ENCODE results near the gene CERT1.
"Not testable (repeated sequence)": the region's sequence is repeated elsewhere in the genome, so short reads cannot be mapped to it uniquely, and the experiment has no call there.

Gene CERT1

GRCh38 chr5:75526070-75526469 is 14.6 kb upstream of the CERT1 start:
- in situ Hi-C loops (cut with HindIII; ENCODE audit: low pct_ligation_motif_present, low pct_unique_long_range_greater_than_20kb, low sequenced_read_pairs): no loop called here

GRCh38 chr5:75525344-75525743 is 13.9 kb upstream of the CERT1 start:
- DNase-seq: no peak
- in situ Hi-C loops (cut with HindIII; ENCODE audit: low pct_ligation_motif_present, low pct_unique_long_range_greater_than_20kb, low sequenced_read_pairs): no loop called here

More at GRCh38 chr5:75526070-75526469, 14.6 kb upstream of the CERT1 start:
- no peak for DNase-seq

GRCh38 chr5:75524591-75524990 is 13.2 kb upstream of the CERT1 start:
- in situ Hi-C loops (cut with HindIII; ENCODE audit: low pct_ligation_motif_present, low pct_unique_long_range_greater_than_20kb, low sequenced_read_pairs): no loop called here
- DNase-seq: no peak

GRCh38 chr5:75524071-75524470 is 12.6 kb upstream of the CERT1 start:
- no peak for DNase-seq
- in situ Hi-C loops (cut with HindIII; ENCODE audit: low pct_ligation_motif_present, low pct_unique_long_range_greater_than_20kb, low sequenced_read_pairs): no loop called here

- in situ Hi-C loops (cut with HindIII; ENCODE audit: low pct_ligation_motif_present, low pct_unique_long_range_greater_than_20kb, low sequenced_read_pairs): no loop called here
- no peak for DNase-seq
Measured at GRCh38 chr5:75523275-75523674, 11.8 kb upstream of the CERT1 start.

- DNase-seq: no peak
- in situ Hi-C loops (cut with HindIII; ENCODE audit: low pct_ligation_motif_present, low pct_unique_long_range_greater_than_20kb, low sequenced_read_pairs): no loop called here
Measured at GRCh38 chr5:75522542-75522941, 11.1 kb upstream of the CERT1 start.

GRCh38 chr5:75522025-75522424 is 10.6 kb upstream of the CERT1 start:
- in situ Hi-C loops (cut with HindIII; ENCODE audit: low pct_ligation_motif_present, low pct_unique_long_range_greater_than_20kb, low sequenced_read_pairs): no loop called here
- no peak for DNase-seq

- DNase-seq: no peak
- in situ Hi-C loops (cut with HindIII; ENCODE audit: low pct_ligation_motif_present, low pct_unique_long_range_greater_than_20kb, low sequenced_read_pairs): no loop called here
Measured at GRCh38 chr5:75521195-75521594, 9.8 kb upstream of the CERT1 start.

- no peak for DNase-seq
- in situ Hi-C loops (cut with HindIII; ENCODE audit: low pct_ligation_motif_present, low pct_unique_long_range_greater_than_20kb, low sequenced_read_pairs): no loop called here
Measured at GRCh38 chr5:75519761-75520160, 8.3 kb upstream of the CERT1 start.

GRCh38 chr5:75514323-75514722 is 2.9 kb upstream of the CERT1 start:
- DNase-seq: no peak
- in situ Hi-C loops (cut with HindIII; ENCODE audit: low pct_ligation_motif_present, low pct_unique_long_range_greater_than_20kb, low sequenced_read_pairs): no loop called here

GRCh38 chr5:75513841-75514240 is 2.4 kb upstream of the CERT1 start:
- in situ Hi-C loops (cut with HindIII; ENCODE audit: low pct_ligation_motif_present, low pct_unique_long_range_greater_than_20kb, low sequenced_read_pairs): no loop called here
- DNase-seq: no peak

- peak; percentile 4 for DNase-seq
- in situ Hi-C loops (cut with HindIII; ENCODE audit: low pct_ligation_motif_present, low pct_unique_long_range_greater_than_20kb, low sequenced_read_pairs): no loop called here
Measured at GRCh38 chr5:75512383-75513074, 1.1 kb upstream of the CERT1 start.

- DNase-seq: peak; percentile 39
- in situ Hi-C loops (cut with HindIII; ENCODE audit: low pct_ligation_motif_present, low pct_unique_long_range_greater_than_20kb, low sequenced_read_pairs): no loop called here
Measured at GRCh38 chr5:75510836-75511434, 494 bp downstream of the CERT1 start.

GRCh38 chr5:75510417-75510835 is 1.0 kb downstream of the CERT1 start:
- in situ Hi-C loops (cut with HindIII; ENCODE audit: low pct_ligation_motif_present, low pct_unique_long_range_greater_than_20kb, low sequenced_read_pairs): no loop called here
- DNase-seq: no peak

- peak; percentile 49 for DNase-seq
- in situ Hi-C loops (cut with HindIII; ENCODE audit: low pct_ligation_motif_present, low pct_unique_long_range_greater_than_20kb, low sequenced_read_pairs): no loop called here
Measured at GRCh38 chr5:75509956-75510355, 1.5 kb downstream of the CERT1 start.

GRCh38 chr5:75509546-75509945 is 1.9 kb downstream of the CERT1 start:
- DNase-seq: no peak
- in situ Hi-C loops (cut with HindIII; ENCODE audit: low pct_ligation_motif_present, low pct_unique_long_range_greater_than_20kb, low sequenced_read_pairs): no loop called here

GRCh38 chr5:75507841-75508240 is 3.6 kb downstream of the CERT1 start:
- no peak for DNase-seq
- in situ Hi-C loops (cut with HindIII; ENCODE audit: low pct_ligation_motif_present, low pct_unique_long_range_greater_than_20kb, low sequenced_read_pairs): no loop called here

- in situ Hi-C loops (cut with HindIII; ENCODE audit: low pct_ligation_motif_present, low pct_unique_long_range_greater_than_20kb, low sequenced_read_pairs); DNase-seq: not testable (repeated sequence)
Measured at GRCh38 chr5:75505112-75505511, 6.3 kb downstream of the CERT1 start.

GRCh38 chr5:75498875-75499274 is 12.6 kb downstream of the CERT1 start:
- in situ Hi-C loops (cut with HindIII; ENCODE audit: low pct_ligation_motif_present, low pct_unique_long_range_greater_than_20kb, low sequenced_read_pairs); DNase-seq: not testable (repeated sequence)

GRCh38 chr5:75498208-75498777 is 13.1 kb downstream of the CERT1 start:
- no peak for DNase-seq
- in situ Hi-C loops (cut with HindIII; ENCODE audit: low pct_ligation_motif_present, low pct_unique_long_range_greater_than_20kb, low sequenced_read_pairs): no loop called here

Data from ACHN (cell line).